Renal cortical epithelial cell (primary cell): ENCODE data around the gene SCYL2. TPM values are rescaled to one million over a fixed set of nuclear protein-coding genes. Genes with fewer than 3 reads are reported as not detected.
"Not testable (repeated sequence)": the region's sequence is repeated elsewhere in the genome, so short reads cannot be mapped to it uniquely, and the experiment has no call there.

Experiments used
- DNase-seq: peaks from one replicate; pipeline ENCODE4 v3.0.0-alpha.2; 2011; ENCODE audit warnings: low read depth
- total RNA-seq: library from RNA; depleted of rRNA; stranded (reverse); fragments of >200 nt; gene quantifications from 2 replicates; pipeline ENCODE4 v1.2.3, GENCODE V29; 2014

SCYL2 gene
- total RNA-seq, result 42.5 and 66.1 TPM in 2 replicates

DNA sequence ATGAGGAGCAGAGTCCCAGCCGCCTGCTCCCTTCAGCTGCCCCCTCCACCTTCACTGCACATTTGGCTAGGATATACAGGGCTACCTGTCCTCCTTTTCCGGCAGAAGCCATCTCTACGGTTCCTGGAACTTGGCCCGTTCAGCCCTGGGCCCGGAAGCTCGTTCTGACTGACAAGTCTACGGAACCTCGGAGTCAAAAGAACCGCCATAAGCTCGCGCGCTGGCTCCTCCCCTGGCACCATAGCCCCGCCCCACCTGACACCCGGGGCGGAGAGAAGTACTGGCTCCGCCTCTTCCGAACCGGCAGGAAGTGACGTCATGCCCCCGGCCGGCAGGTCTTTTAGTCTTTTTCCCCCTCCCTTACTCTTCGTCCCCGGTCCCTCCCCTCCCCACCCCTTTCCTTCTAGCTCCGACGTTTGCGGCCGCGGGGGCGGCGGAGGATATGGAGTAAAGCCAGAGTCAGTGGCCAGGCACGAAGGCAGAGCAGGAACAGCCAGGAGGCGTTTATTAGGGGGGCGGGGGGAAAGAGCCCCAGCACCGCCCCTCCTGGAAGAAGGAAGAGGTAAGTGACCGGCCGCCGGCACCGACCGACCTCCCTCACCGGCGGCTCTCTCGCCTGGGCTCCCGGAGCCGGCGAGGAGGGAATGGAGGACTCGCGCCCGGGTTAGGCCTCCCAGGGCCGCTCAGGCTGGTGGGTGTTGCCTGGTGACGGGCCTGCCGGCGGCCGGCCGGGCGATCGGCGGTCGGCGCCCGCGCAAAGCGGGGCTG lies at the start of gene SCYL2, which contains the start of gene DEPDC4:
TSS of gene SCYL2 (plus strand) at position 343 of the 768 bp plus-strand sequence. CDS start 15,794 bp downstream, outside the sequence.
TSS of gene DEPDC4 (minus strand) at position 245 of the 768 bp plus-strand sequence. CDS start at position 242, 3 bp downstream.
- peak; percentile 93 for DNase-seq

DNA sequence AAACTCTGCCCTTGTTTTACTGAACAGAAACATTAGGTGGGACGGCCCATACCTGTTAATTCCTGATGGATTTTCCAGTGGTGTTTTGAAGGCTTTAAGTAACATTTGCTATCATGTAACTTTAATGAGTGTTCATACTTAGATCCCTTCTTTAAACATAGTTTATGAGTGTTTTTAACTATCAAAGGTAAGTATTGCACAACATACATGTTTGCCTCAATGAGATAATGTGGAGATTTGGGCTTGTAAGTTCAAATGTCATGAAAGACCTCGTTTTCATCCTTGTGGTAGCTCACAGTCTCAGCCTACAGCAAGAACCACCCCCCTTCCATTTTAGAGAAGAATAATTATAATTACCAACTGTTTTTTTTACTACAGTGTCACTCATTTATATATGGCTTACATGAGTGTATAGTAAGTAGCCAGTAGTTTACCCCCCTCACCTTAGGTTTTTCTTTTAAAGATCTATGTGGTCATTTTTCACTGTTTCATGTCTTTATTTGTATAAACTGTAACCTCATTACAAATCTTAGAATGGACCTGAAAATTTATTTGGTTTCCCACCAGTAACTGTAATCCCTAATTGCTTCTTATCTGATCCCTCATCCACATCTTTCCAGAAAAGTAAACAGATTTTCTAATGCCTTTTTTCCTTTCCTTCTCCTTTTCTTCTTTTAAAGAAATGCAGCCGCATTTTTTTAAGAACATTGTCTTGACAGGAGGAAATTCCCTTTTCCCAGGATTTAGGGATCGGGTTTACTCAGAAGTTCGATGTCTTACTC lies 47.5 kb upstream of the SCYL2 start:
- DNase-seq, result no peak

- DNase-seq, result no peak
These were observed 45.5 kb upstream of the SCYL2 start for GRCh38 chr12:100221523-100221922.

GRCh38 chr12:100222173-100222572 lies 44.8 kb upstream of the SCYL2 start:
- DNase-seq, result not testable (repeated sequence)

GRCh38 chr12:100225491-100225890 lies 41.5 kb upstream of the SCYL2 start:
- no peak for DNase-seq

DNA sequence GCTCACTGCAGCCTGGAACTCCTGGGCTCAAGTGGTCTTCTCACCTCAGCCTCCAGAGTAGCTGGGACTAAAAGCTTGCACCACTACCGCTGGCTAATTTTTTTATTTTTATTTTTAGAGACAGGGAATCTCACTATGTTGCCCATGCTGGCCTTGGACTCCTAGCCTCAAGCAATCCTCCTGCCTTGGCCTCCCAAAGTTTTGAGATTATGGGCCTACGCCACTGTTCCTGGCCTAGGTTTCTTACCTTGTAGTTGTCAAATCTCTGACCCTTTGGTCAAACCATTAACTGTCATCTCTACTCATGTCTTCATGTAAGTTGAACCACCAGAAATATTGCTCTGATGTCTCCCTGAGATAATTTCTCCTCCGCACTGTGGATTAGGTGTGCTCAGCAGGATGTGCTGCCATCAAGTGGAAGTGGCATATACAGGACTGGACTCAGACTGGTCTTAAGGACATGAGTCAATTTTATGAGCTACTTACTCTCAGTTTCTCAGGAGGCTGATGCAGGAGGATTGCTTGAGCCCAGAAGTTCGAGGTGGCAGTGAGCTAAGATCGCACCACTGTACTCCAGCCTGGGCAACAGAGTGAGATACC lies 37.8 kb upstream of the SCYL2 start:
- DNase-seq, result peak; percentile 37

- peak; percentile 74 for DNase-seq
These were observed 37.1 kb upstream of the SCYL2 start for GRCh38 chr12:100229876-100230275.

DNA sequence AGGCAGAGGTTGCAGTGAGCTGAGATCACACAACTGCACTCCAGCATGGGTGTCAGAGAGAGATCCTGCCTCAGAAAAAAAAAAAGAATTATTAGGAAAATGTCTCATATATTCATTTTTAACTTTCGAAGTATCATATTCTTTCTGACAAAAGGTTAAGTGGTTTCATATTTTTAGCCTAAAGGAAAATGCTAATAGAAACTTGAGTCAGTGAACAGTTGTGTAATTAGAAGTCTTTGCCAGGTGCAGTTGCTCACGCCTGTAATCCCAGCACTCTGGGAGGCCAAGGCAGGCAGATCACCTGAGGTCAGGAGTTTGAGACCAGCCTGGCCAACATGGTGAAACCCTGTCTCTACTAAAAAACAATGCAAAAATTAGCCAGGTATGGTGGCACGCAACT lies 35.1 kb upstream of the SCYL2 start:
- DNase-seq, result not testable (repeated sequence)

DNA sequence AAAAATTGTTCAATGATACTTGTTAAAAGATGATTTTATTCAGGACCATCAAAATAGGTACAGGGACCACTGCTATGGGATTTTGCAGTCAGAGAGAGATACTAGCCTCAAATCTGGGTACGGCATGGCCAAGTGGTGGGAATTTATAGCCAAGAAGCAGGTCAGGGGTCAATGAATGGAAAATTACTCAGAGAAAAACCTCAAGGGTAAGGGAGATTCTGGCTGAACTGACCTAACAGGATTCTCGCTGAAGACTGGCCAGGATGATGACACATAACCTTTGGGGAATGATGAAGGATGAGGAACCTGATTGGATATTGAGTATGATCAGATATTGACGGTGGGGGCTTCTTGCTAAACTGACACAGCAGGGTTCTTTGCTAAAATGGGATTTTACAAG lies 32.8 kb upstream of the SCYL2 start:
- DNase-seq, result peak; percentile 48

GRCh38 chr12:100234591-100235304 lies 32.2 kb upstream of the SCYL2 start:
- DNase-seq, result peak; percentile 61

GRCh38 chr12:100238801-100239200 lies 28.2 kb upstream of the SCYL2 start:
- DNase-seq, result no peak

- DNase-seq, result no peak
These were observed 27.4 kb upstream of the SCYL2 start for GRCh38 chr12:100239589-100239988.

GRCh38 chr12:100243137-100243536 lies 23.8 kb upstream of the SCYL2 start:
- no peak for DNase-seq

DNA sequence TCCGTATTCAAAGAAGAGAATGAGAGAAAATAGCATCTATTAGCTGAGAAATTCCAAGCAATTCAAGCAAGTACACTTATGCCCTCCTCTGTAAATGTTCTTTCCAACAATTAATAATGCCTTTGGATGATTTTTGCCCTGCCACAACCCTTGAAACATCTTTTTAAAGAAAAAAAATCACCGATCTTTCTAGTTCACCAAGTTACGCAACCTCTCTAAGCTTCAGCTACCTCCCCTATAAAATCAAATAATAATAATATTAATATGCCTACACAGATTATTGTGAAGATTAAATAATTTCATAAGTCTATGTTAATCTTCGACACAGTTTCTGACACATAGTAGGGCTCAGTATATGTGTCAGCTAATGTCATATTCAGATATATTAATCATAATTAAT lies 19.2 kb upstream of the SCYL2 start:
- no peak for DNase-seq

- DNase-seq, result peak; percentile 4
These were observed 18.1 kb upstream of the SCYL2 start for GRCh38 chr12:100248886-100249285.

GRCh38 chr12:100249941-100250340 lies 17.0 kb upstream of the SCYL2 start:
- no peak for DNase-seq

GRCh38 chr12:100251917-100252316 lies 15.1 kb upstream of the SCYL2 start:
- DNase-seq, result peak; percentile 99

DNA sequence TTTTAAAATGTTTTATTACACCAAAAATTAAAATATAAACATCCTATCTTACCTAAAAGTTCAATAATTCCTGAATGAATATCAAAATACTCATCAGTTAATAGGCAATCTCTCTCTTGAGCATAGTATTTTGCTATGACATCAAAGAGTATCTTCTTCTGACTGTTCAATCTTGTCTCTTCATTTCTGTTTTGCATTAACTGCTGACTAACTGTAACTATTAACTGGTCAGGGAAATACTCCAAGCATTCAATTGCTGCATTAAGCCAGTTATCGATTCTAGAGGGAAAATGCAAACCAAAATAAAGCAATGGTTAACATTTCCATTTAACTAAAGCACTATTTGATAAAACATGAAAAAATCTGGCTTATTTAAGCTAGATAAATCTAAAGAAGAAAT lies 13.5 kb upstream of the SCYL2 start:
- peak; percentile 15 for DNase-seq

DNA sequence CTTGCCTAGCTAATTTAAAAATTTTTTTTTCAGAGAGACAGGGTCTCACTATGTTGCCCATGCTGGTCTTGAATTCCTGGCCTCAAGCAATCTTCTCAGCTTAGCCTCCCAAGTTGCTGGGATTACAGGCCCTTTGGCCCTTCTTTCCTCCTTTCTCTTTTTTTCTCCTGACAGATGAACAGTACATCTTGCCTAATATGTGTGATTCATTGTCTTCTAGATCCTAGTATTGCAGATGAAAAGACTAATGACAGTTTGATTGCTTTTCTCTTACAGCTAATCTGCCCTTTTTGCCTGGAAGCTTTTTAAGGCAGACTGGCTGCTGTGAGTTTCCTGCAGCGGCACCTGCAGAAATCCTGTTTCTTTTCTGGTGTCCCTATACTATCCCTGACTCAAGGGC lies 12.1 kb upstream of the SCYL2 start:
- peak; percentile 58 for DNase-seq

DNA sequence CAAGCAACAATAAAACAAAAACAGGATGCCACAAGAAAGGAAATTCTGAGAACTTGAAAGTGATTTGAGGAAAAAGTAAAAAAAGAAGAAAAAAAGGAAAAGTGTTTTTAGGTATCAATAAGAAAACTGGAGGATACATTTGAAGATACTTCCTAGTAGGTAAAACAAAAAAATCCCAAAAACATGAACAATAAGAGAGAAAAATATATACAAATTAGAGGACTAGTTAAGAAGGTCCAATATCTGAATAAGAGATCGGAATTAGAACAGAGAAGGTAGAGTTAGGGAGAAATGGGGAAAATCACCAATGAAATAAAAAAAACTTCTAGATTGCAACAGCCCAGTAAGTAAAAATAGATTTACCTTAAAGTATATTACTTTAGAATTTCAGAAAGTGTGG lies 8.8 kb upstream of the SCYL2 start:
- no peak for DNase-seq

DNA sequence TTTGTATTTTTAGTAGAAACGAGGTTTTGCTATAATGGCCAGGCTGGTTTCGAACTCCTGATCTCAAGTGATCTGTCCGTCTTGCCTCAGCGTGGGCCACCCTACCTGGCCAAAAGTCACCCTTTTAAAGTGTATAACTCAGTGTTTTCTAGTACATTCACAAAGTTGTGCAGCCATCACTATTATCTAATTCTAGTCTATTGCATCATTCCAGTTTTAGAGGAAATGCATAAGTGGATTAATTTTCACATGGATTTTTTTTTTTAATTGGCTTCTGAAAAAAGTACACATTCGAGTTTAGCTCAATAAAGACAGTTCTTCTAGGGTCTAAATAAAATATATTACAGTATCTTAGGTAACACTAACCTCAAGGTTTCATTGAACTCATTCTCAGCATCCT lies 3.8 kb upstream of the SCYL2 start:
- no peak for DNase-seq

DNA sequence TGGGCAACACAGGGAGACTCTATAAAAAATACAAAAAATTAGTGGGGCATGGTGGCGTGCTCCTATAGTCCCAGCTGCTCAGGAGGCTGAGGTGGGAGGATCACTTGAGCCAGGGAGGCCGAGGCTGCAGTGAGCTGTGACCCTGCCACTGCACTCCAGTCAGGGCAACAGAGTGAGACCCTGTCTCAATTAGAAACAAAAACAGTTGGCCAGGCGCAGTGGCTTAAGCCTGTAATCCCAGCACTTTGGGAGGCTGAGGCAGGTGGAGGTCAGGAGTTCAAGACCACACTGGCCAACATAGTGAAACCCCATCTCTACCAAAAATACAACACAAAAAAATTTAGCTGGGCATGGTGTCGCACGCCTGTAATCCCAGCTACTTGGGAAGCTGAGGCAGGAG lies 1.9 kb upstream of the SCYL2 start:
- not testable (repeated sequence) for DNase-seq
